ENCODE measurements around the gene CNTN6. TPM values are rescaled to one million over a fixed set of nuclear protein-coding genes. Genes with fewer than 3 reads are reported as not detected.

CNTN6 gene
- total RNA-seq = not detected in 2 replicates

DNA sequence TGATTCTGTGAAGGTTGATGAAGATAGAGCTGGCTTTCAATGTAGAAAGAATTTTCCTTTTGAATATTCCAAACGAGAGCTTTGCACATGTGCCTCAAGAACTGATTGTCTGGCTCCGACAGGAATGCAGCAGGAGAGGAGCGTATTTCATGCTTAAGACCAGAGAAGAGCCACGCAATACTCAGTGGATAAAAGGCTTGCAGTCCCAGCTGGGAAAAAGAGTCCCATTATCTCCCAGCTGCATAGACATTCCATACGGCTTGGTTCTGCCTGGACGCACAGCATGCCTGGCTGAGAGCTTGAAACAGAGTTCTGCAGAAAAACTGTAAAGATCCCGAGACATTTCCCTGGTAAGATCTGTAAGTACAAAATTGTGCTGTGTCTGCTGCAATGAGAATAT lies at the start of gene CNTN6:
TSS of gene CNTN6 (plus strand) at position 254 of the 400 bp plus-strand sequence. CDS start 54,985 bp downstream, outside the sequence.

